K562 (cell line): ENCODE results near the gene HOXA7. TPM values are rescaled to one million over a fixed set of nuclear protein-coding genes. Genes with fewer than 3 reads are reported as not detected.
A peak's percentile ranks its signal among the peaks of the same experiment; 100 is the strongest.

Experiments
- CBFA2T3 ChIP-seq: fragments of 450-650 bp; IDR thresholded peaks from 2 replicates; pipeline ENCODE4 v1.6.1; 2017
- EP300 ChIP-seq: IDR thresholded peaks from 2 replicates; pipeline ENCODE4 v1.6.1; 2012; ENCODE audit warnings: low read length, improper control_type of control experiment
- ETV1 ChIP-seq: fragments of 450-650 bp; conservative IDR thresholded peaks from 2 replicates; pipeline ENCODE4 v1.6.1; 2016; ENCODE audit warnings: missing genetic modification characterization, control low read depth, low read depth, missing compliant biosample characterization
- HEY1 ChIP-seq: fragments of 250-450 bp; sonication (Bioruptor Pico); IDR thresholded peaks from 2 replicates; pipeline ENCODE4 v1.5.0; 2020; ENCODE audit warnings: mild to moderate bottlenecking, moderate library complexity, borderline replicate concordance
- KAT2B ChIP-seq: IDR thresholded peaks from one replicate; pipeline ENCODE4 v1.6.1; 2012; ENCODE audit warnings: low read depth, mild to moderate bottlenecking, control low read depth, inconsistent platforms, low read length, moderate library complexity
- LEF1 ChIP-seq: fragments of 450-650 bp; IDR thresholded peaks from 2 replicates; pipeline ENCODE4 v1.6.1; 2016; ENCODE audit warnings: mild to moderate bottlenecking
- NBN ChIP-seq: fragments of 450-650 bp; IDR thresholded peaks from 2 replicates; pipeline ENCODE4 v1.6.1; 2016; ENCODE audit warnings: low read depth, mild to moderate bottlenecking
- PCBP2 ChIP-seq: fragments of 200-400 bp; formaldehyde crosslinking; IDR thresholded peaks from 2 replicates; pipeline ENCODE4 v1.6.1; 2018; ENCODE audit warnings: low read length, low read depth, mild to moderate bottlenecking, moderate library complexity; ENCODE audit not compliant: poor library complexity, severe bottlenecking
- POLR2G ChIP-seq: fragments of 200-400 bp; formaldehyde crosslinking; IDR thresholded peaks from 2 replicates; pipeline ENCODE4 v1.6.1; 2017; ENCODE audit warnings: low read depth, mild to moderate bottlenecking, antibody characterized with exemption, low read length, moderate library complexity
- PPARD ChIP-seq: fragments of 250-450 bp; sonication (Bioruptor Pico); IDR thresholded peaks from 2 replicates; pipeline ENCODE4 v1.8.0; 2022; ENCODE audit warnings: inconsistent platforms, mild to moderate bottlenecking, moderate library complexity
- SMARCA4 ChIP-seq: fragments of 450-650 bp; IDR thresholded peaks from 2 replicates; pipeline ENCODE4 v1.6.1; 2016
- TRIM28 ChIP-seq: fragments of 450-650 bp; IDR thresholded peaks from 2 replicates; pipeline ENCODE4 v1.6.1; 2017
- ZFP30 ChIP-seq: fragments of 250-450 bp; sonication (Bioruptor Pico); IDR thresholded peaks from 2 replicates; pipeline ENCODE4 v1.8.0; 2022; ENCODE audit warnings: moderate library complexity, mild to moderate bottlenecking, inconsistent platforms, borderline replicate concordance
- ZFPM2 ChIP-seq: fragments of 250-450 bp; sonication (Bioruptor Pico); IDR thresholded peaks from 2 replicates; pipeline ENCODE4 v1.5.1; 2022; ENCODE audit warnings: mild to moderate bottlenecking
- ZNF121 ChIP-seq: sonication (generic); formaldehyde crosslinking; conservative IDR thresholded peaks from 2 replicates; pipeline ENCODE4 v1.8.0; 2022; ENCODE audit warnings: missing genetic modification reagents
- ZNF3 ChIP-seq: fragments of 250-450 bp; sonication (Bioruptor Pico); IDR thresholded peaks from 2 replicates; pipeline ENCODE4 v1.5.0; 2021; ENCODE audit warnings: mild to moderate bottlenecking, moderate library complexity
- ZNF324 ChIP-seq: fragments of 250-450 bp; sonication (Bioruptor Pico); IDR thresholded peaks from 2 replicates; pipeline ENCODE4 v1.4.0; 2020; ENCODE audit warnings: mild to moderate bottlenecking
- ZNF699 ChIP-seq: fragments of 250-450 bp; sonication (Bioruptor Pico); IDR thresholded peaks from 2 replicates; pipeline ENCODE4 v1.8.0; 2021; ENCODE audit warnings: mild to moderate bottlenecking, moderate library complexity; ENCODE audit not compliant: insufficient replicate concordance
- polyA plus RNA-seq, 8 experiments: library from polyadenylated mRNA; depleted of rRNA in 4 of 8; stranded (reverse) in 5 of 8; unstranded in 3 of 8; fragments of >200 nt; fragmentation: Nextera tagmentation in 2 of 8; fragmentation: Illumina TruSeq in 1 of 8; extraction: Ambion mirVana in 2 of 8; extraction: Trizol in 1 of 8; gene quantifications; 2 replicates each; pipeline versions ENCODE4 v1.2.1 to v1.2.3, GENCODE V29; 2011 to 2014; ENCODE audit warnings: inconsistent platforms in 1 of 8, missing spikeins in 1 of 8
- total RNA-seq, 7 experiments: library from RNA; depleted of rRNA in 6 of 7; stranded (reverse); fragments of >200 nt in 6 of 7; fragmentation: Illumina TruSeq in 2 of 7; extraction: Trizol in 2 of 7; gene quantifications; 2 replicates each; pipeline versions ENCODE4 v1.2.1 to v1.2.3, GENCODE V29; 2011 to 2021; ENCODE audit warnings: low replicate concordance in 1 of 7
- TF ChIP-seq, protein P1 (sequence below): fragments of 450-650 bp; formaldehyde crosslinking; IDR thresholded peaks from 2 replicates; pipeline ENCODE4 v1.4.0; 2020; ENCODE audit warnings: mild to moderate bottlenecking
- TF ChIP-seq, protein P2 (sequence below): fragments of 450-650 bp; formaldehyde crosslinking; IDR thresholded peaks from 2 replicates; pipeline ENCODE4 v1.4.0; 2020; ENCODE audit warnings: mild to moderate bottlenecking, mixed read lengths
- TF ChIP-seq, protein P3 (sequence below), 2 experiments: fragments of 450-650 bp; IDR thresholded peaks; 2 replicates each; pipeline ENCODE4 v1.6.1; 2018; ENCODE audit warnings: mild to moderate bottlenecking in 2 of 2, low read depth in 1 of 2; ENCODE audit not compliant: partially characterized antibody in 2 of 2

Gene HOXA7
- total and polyA plus RNA-seq, 9 of the 15 experiments (the other 6 are each of a cell fraction or from before 2014, with no cell fraction given), result not detected

GRCh38 chr7:27112955-27113949 lies 43.2 kb downstream of the HOXA7 start (continued):
- TF ChIP-seq, protein P1, sequence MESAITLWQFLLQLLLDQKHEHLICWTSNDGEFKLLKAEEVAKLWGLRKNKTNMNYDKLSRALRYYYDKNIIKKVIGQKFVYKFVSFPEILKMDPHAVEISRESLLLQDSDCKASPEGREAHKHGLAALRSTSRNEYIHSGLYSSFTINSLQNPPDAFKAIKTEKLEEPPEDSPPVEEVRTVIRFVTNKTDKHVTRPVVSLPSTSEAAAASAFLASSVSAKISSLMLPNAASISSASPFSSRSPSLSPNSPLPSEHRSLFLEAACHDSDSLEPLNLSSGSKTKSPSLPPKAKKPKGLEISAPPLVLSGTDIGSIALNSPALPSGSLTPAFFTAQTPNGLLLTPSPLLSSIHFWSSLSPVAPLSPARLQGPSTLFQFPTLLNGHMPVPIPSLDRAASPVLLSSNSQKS, result no peak
- peak; percentile 35; the same call in 1 of the 2 replicates for TF ChIP-seq CBFA2T3
- no peak for TF ChIP-seq ZNF3 (CRISPR knock-in tag)
- TF ChIP-seq SMARCA4, result no peak
- no peak for TF ChIP-seq TRIM28
- 0 out of 2 replicates have a peak, but pooled peaks have one; percentile 10 for TF ChIP-seq EP300
- TF ChIP-seq, protein P2, sequence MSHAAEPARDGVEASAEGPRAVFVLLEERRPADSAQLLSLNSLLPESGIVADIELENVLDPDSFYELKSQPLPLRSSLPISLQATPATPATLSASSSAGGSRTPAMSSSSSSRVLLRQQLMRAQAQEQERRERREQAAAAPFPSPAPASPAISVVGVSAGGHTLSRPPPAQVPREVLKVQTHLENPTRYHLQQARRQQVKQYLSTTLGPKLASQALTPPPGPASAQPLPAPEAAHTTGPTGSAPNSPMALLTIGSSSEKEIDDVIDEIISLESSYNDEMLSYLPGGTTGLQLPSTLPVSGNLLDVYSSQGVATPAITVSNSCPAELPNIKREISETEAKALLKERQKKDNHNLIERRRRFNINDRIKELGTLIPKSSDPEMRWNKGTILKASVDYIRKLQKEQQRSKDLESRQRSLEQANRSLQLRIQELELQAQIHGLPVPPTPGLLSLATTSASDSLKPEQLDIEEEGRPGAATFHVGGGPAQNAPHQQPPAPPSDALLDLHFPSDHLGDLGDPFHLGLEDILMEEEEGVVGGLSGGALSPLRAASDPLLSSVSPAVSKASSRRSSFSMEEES (CRISPR knock-in tag), result no peak
- TF ChIP-seq ETV1 (tag), result peak; percentile 49; the same call in 1 of the 2 replicates
- no peak for TF ChIP-seq NBN
- TF ChIP-seq LEF1, result peak; percentile 26; the same call in 1 of the 2 replicates
- no peak for TF ChIP-seq KAT2B
- TF ChIP-seq ZFPM2 (CRISPR knock-in tag), result no peak
- TF ChIP-seq, protein P3, sequence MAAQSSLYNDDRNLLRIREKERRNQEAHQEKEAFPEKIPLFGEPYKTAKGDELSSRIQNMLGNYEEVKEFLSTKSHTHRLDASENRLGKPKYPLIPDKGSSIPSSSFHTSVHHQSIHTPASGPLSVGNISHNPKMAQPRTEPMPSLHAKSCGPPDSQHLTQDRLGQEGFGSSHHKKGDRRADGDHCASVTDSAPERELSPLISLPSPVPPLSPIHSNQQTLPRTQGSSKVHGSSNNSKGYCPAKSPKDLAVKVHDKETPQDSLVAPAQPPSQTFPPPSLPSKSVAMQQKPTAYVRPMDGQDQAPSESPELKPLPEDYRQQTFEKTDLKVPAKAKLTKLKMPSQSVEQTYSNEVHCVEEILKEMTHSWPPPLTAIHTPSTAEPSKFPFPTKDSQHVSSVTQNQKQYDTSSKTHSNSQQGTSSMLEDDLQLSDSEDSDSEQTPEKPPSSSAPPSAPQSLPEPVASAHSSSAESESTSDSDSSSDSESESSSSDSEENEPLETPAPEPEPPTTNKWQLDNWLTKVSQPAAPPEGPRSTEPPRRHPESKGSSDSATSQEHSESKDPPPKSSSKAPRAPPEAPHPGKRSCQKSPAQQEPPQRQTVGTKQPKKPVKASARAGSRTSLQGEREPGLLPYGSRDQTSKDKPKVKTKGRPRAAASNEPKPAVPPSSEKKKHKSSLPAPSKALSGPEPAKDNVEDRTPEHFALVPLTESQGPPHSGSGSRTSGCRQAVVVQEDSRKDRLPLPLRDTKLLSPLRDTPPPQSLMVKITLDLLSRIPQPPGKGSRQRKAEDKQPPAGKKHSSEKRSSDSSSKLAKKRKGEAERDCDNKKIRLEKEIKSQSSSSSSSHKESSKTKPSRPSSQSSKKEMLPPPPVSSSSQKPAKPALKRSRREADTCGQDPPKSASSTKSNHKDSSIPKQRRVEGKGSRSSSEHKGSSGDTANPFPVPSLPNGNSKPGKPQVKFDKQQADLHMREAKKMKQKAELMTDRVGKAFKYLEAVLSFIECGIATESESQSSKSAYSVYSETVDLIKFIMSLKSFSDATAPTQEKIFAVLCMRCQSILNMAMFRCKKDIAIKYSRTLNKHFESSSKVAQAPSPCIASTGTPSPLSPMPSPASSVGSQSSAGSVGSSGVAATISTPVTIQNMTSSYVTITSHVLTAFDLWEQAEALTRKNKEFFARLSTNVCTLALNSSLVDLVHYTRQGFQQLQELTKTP (IDR thresholded peaks at IDR 0.05; ENCODE audit: low read depth in 1 of 2, partially characterized antibody in 2 of 2), result no peak
- TF ChIP-seq PPARD (CRISPR knock-in tag), result no peak
- TF ChIP-seq HEY1 (CRISPR knock-in tag), result no peak
- TF ChIP-seq POLR2G, result no peak
- TF ChIP-seq ZNF324 (CRISPR knock-in tag), result no peak
- no peak for TF ChIP-seq ZFP30
- no peak for TF ChIP-seq ZNF121 (CRISPR knock-in tag)
- peak; percentile 7 for TF ChIP-seq PCBP2
- TF ChIP-seq ZNF699 (CRISPR knock-in tag), result no peak
